GM12878 (cell line): ENCODE measurements around the gene MAGI2. TPM values are rescaled to one million over a fixed set of nuclear protein-coding genes. Genes with fewer than 3 reads are reported as not detected.

Experiments
- ATAC-seq: fragments of 200-7000 bp; cut with Tn5 transposase; 3 replicates; pipeline ENCODE4 v1.9.1; 2020; ENCODE audit warnings: mild to moderate bottlenecking, moderate library complexity
- BruUV-seq: library from RNA; stranded (reverse); fragments of 400-500 nt; replicated peaks from 2 replicates; lab custom pipeline; 2021; lab: Mats Ljungman, UMichigan
- CTCF ChIA-PET: fragments of 300-600 bp; sonication (Branson Sonifier 250); formaldehyde crosslinking; extraction: SDS; loops from one replicate; lab custom pipeline; 2021; ENCODE audit warnings: inconsistent platforms; lab: Yijun Ruan, JAX
- POLR2A ChIA-PET: fragments of 350-600 bp; formaldehyde crosslinking; extraction: SDS; loops from one replicate; lab custom pipeline; 2021; ENCODE audit warnings: inconsistent platforms; lab: Charles Lee
- RAD21 ChIA-PET: fragments of 300-600 bp; sonication (Branson Sonifier 250); formaldehyde crosslinking; loops from one replicate; lab custom pipeline; 2023; ENCODE audit warnings: antibody characterized with exemption; ENCODE audit not compliant: unreplicated experiment; lab: Charles Lee
- SMC1A ChIA-PET: fragments of 300-600 bp; sonication (Branson Sonifier 250); formaldehyde crosslinking; loops from one replicate; lab custom pipeline; 2023; ENCODE audit not compliant: unreplicated experiment, uncharacterized antibody; lab: Charles Lee
- DNase-seq: peaks from one replicate; pipeline ENCODE4 v3.0.0-alpha.2; 2011; ENCODE audit warnings: low read depth, low spot score
- FAIRE-seq: peaks from 3 replicates; lab custom pipeline; 2011; peaks lifted over from hg19 to GRCh38; lab: Jason Lieb, UNC
- H2AFZ ChIP-seq: 2 replicates; pipeline ENCODE4 v1.6.0; 2011; ENCODE audit warnings: low read depth, low read length, control low read depth; ENCODE audit not compliant: control insufficient read depth
- H3K27ac ChIP-seq: 2 replicates; pipeline ENCODE4 v1.5.1; 2011; ENCODE audit warnings: control low read depth; ENCODE audit not compliant: control insufficient read depth, insufficient read depth
- H3K27me3 ChIP-seq, 2 experiments: replicated peaks in 1 of 2; 2 replicates each; pipeline versions ENCODE4 v1.6.0 to v1.6.1; 2011; ENCODE audit warnings: low read length in 1 of 2; ENCODE audit not compliant: control insufficient read depth in 2 of 2, insufficient read depth in 2 of 2
- H3K36me3 ChIP-seq, 2 experiments: 2 replicates each; pipeline ENCODE4 v1.5.1; 2011; ENCODE audit warnings: low read length in 1 of 2; ENCODE audit not compliant: control insufficient read depth in 2 of 2, insufficient read depth in 2 of 2
- H3K4me1 ChIP-seq: 2 replicates; pipeline ENCODE4 v1.6.1; 2011; ENCODE audit warnings: mild to moderate bottlenecking, low read length, moderate library complexity, mixed read lengths; ENCODE audit not compliant: control insufficient read depth, insufficient read depth
- H3K4me2 ChIP-seq: 2 replicates; pipeline ENCODE4 v1.6.0; 2011; ENCODE audit warnings: control low read depth; ENCODE audit not compliant: control insufficient read depth, insufficient read depth
- H3K4me3 ChIP-seq: fragments of 200-600 bp; sonication (generic); 2 replicates; pipeline ENCODE4 v1.5.1; 2016
- H3K79me2 ChIP-seq: 2 replicates; pipeline ENCODE4 v1.6.0; 2011; ENCODE audit warnings: low read length; ENCODE audit not compliant: control insufficient read depth, insufficient read depth
- H3K9ac ChIP-seq: 2 replicates; pipeline ENCODE4 v1.8.0; 2011; ENCODE audit warnings: low read length, control low read depth, mixed read lengths; ENCODE audit not compliant: control insufficient read depth, insufficient read depth
- H3K9me3 ChIP-seq: replicated peaks from 3 replicates; pipeline ENCODE4 v1.5.1; 2011; ENCODE audit warnings: mild to moderate bottlenecking, low read length; ENCODE audit not compliant: control insufficient read depth, insufficient read depth
- H4K20me1 ChIP-seq: 2 replicates; pipeline ENCODE4 v1.6.0; 2011; ENCODE audit not compliant: control insufficient read depth, insufficient read depth
- CEBPB ChIP-seq, 2 experiments: fragments of 150-350 bp in 1 of 2; IDR thresholded peaks; 2 replicates each; pipeline ENCODE4 v1.6.1; 2012 to 2014; ENCODE audit warnings: low read depth in 2 of 2, low read length in 2 of 2, borderline replicate concordance in 1 of 2, inconsistent platforms in 1 of 2
- EZH2 ChIP-seq: IDR thresholded peaks from 2 replicates; pipeline ENCODE4 v1.6.1; 2012; ENCODE audit warnings: low read depth, mild to moderate bottlenecking, control low read depth, inconsistent platforms, low read length, borderline replicate concordance; ENCODE audit not compliant: control insufficient read depth
- HDAC6 ChIP-seq: fragments of 200-600 bp; sonication (generic); IDR thresholded peaks from one replicate; pipeline ENCODE4 v1.8.0; 2017; ENCODE audit warnings: antibody characterized with exemption; ENCODE audit not compliant: unreplicated experiment
- PML ChIP-seq: IDR thresholded peaks from 2 replicates; pipeline ENCODE4 v1.6.1; 2012; ENCODE audit warnings: low read length, inconsistent platforms
- POLR2AphosphoS5 ChIP-seq: IDR thresholded peaks from 2 replicates; pipeline ENCODE4 v1.6.1; 2011; ENCODE audit warnings: mild to moderate bottlenecking, low read length, inconsistent platforms
- RAD21 ChIP-seq: IDR thresholded peaks from 2 replicates; pipeline ENCODE4 v1.6.1; 2011; ENCODE audit warnings: mild to moderate bottlenecking, low read depth, low read length, moderate library complexity; ENCODE audit not compliant: insufficient read depth
- RCOR1 ChIP-seq: conservative IDR thresholded peaks from 2 replicates; pipeline ENCODE4 v1.6.1; 2012; ENCODE audit warnings: low read depth, low read length, improper control_type of control experiment
- RELA ChIP-seq: fragments of 450-650 bp; IDR thresholded peaks from 2 replicates; pipeline ENCODE4 v1.8.0; 2014; ENCODE audit warnings: borderline replicate concordance; ENCODE audit not compliant: partially characterized antibody
- YBX1 ChIP-seq: fragments of 450-650 bp; IDR thresholded peaks from 2 replicates; pipeline ENCODE4 v1.6.1; 2016; ENCODE audit warnings: antibody characterized with exemption
- ZZZ3 ChIP-seq: IDR thresholded peaks from 2 replicates; pipeline ENCODE4 v1.6.1; 2011; ENCODE audit warnings: low read depth; ENCODE audit not compliant: control insufficient read depth, insufficient read length
- WGBS: methylation state at CpG from one replicate; pipeline ENCODE4 v1.1.6; 2016; ENCODE audit warnings: low lambda C conversion rate; ENCODE audit not compliant: insufficient replicate concordance, insufficient coverage; ENCODE audit errors: missing lambda C conversion rate; 5-methylcytosine and 5-hydroxymethylcytosine counted together
- in situ Hi-C: fragments of 300-500 bp; cut with MboI; formaldehyde crosslinking; loops from 9 replicates; pipeline ENCODE4 v1.14.3; 2018; ENCODE audit warnings: mixed read lengths
- intact Hi-C: fragments of 100-400 bp; cut with micrococcal nuclease; formaldehyde crosslinking; loops from one replicate; pipeline ENCODE4 v1.14.2; 2022; ENCODE audit not compliant: unreplicated experiment
- polyA plus RNA-seq, 11 experiments: library from polyadenylated mRNA; depleted of rRNA in 4 of 11; unstranded in 6 of 11; stranded (reverse) in 5 of 11; fragments of >200 nt; fragmentation: Nextera tagmentation in 4 of 11; fragmentation: Illumina TruSeq in 1 of 11; extraction: Ambion mirVana in 4 of 11; extraction: Trizol in 1 of 11; gene quantifications; 1 replicate in 1 of 11; 2 replicates in 10 of 11; pipeline versions ENCODE4 v1.2.1 to v1.2.3, GENCODE V29; 2011 to 2016; ENCODE audit warnings: inconsistent platforms in 2 of 11, missing spikeins in 2 of 11, low read depth in 1 of 11
- total RNA-seq, 4 experiments: library from RNA; depleted of rRNA in 3 of 4; stranded (reverse); fragments of >200 nt in 3 of 4; fragmentation: Illumina TruSeq in 1 of 4; extraction: Trizol in 1 of 4; gene quantifications; 2 replicates each; pipeline versions ENCODE4 v1.2.1 to v1.2.3, GENCODE V29; 2013 to 2021
- TF ChIP-seq, protein P1 (sequence below): fragments of 450-650 bp; IDR thresholded peaks from 2 replicates; pipeline ENCODE4 v1.6.1; 2016; ENCODE audit warnings: mild to moderate bottlenecking, moderate library complexity, borderline replicate concordance
- TF ChIP-seq, protein P2 (sequence below): fragments of 450-650 bp; IDR thresholded peaks from 2 replicates; pipeline ENCODE4 v1.6.1; 2017; ENCODE audit warnings: mild to moderate bottlenecking, moderate library complexity
- TF ChIP-seq, protein P3 (sequence below): fragments of 450-650 bp; IDR thresholded peaks from 2 replicates; pipeline ENCODE4 v1.6.1; 2017; ENCODE audit warnings: low read depth, mild to moderate bottlenecking, moderate library complexity

The MAGI2 gene
- total and polyA plus RNA-seq, 10 of the 15 experiments (the other 5 are each of a cell fraction or from before 2014, with no cell fraction given): 0.01 to 0.31 (median 0.05) TPM; not detected in 2

DNA sequence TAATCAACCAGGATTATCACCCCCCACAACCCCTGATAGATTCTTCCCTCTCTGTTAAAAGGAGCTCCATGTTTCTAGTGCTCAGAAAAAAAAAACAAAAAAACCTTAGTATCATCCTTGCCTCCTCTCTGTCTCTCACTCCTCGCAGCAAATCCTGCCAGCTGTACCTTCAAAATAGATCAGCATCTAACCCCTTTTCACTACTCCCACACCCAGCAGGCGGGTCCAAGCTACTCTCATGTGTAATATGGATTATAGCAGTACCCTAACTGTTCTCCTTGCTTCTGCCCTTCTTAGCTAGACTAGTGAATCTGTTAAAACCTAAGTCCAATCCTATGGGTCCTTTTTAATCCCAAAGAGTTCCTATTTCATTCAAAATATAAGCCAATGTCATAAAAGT lies 667.4 kb downstream of the MAGI2 start:
- DNase-seq: no peak
- Histone ChIP-seq H3K9ac (no peak overlapping the region), H4K20me1 (no peaks in the 10 kb centered on the region), H3K27me3 (no peaks in the 10 kb centered on the region), H3K4me1 (no peaks in the 10 kb centered on the region), H2AFZ (no peak overlapping the region), H3K4me2 (no peak overlapping the region), H3K27ac (no peak overlapping the region), H3K79me2 (no peaks in the 10 kb centered on the region), H3K9me3 (no peaks in the 10 kb centered on the region), H3K36me3 (no peaks in the 10 kb centered on the region), H3K4me3 (no peak overlapping the region)
- SMC1A ChIA-PET: interaction anchor here (0.6 to 0.7 kb wide), 2 partner anchors 19 to 50 kb away, joined by 3 read pairs; no protein-coding TSS in a partner anchor
- CTCF ChIA-PET: no interaction called here
- intact Hi-C loops: no loop called here
- RAD21 ChIA-PET: no interaction called here
- POLR2A ChIA-PET: no interaction called here
- WGBS: 0% methylated on average over 2 of the region's 2 CpGs
- FAIRE-seq: no peak
- no peak for ATAC-seq
- no TSS peak for BruUV-seq
- in situ Hi-C loops: no loop called here
- no peak for TF ChIP-seq YBX1
- TF ChIP-seq POLR2AphosphoS5: no peak
- no peak for TF ChIP-seq EZH2
- TF ChIP-seq ZZZ3: no peak
- no peak for TF ChIP-seq RAD21
- TF ChIP-seq PML: no peak
- TF ChIP-seq HDAC6: no peak
- TF ChIP-seq RCOR1: no peak
- TF ChIP-seq, protein P1, sequence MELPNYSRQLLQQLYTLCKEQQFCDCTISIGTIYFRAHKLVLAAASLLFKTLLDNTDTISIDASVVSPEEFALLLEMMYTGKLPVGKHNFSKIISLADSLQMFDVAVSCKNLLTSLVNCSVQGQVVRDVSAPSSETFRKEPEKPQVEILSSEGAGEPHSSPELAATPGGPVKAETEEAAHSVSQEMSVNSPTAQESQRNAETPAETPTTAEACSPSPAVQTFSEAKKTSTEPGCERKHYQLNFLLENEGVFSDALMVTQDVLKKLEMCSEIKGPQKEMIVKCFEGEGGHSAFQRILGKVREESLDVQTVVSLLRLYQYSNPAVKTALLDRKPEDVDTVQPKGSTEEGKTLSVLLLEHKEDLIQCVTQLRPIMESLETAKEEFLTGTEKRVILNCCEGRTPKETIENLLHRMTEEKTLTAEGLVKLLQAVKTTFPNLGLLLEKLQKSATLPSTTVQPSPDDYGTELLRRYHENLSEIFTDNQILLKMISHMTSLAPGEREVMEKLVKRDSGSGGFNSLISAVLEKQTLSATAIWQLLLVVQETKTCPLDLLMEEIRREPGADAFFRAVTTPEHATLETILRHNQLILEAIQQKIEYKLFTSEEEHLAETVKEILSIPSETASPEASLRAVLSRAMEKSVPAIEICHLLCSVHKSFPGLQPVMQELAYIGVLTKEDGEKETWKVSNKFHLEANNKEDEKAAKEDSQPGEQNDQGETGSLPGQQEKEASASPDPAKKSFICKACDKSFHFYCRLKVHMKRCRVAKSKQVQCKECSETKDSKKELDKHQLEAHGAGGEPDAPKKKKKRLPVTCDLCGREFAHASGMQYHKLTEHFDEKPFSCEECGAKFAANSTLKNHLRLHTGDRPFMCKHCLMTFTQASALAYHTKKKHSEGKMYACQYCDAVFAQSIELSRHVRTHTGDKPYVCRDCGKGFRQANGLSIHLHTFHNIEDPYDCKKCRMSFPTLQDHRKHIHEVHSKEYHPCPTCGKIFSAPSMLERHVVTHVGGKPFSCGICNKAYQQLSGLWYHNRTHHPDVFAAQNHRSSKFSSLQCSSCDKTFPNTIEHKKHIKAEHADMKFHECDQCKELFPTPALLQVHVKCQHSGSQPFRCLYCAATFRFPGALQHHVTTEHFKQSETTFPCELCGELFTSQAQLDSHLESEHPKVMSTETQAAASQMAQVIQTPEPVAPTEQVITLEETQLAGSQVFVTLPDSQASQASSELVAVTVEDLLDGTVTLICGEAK: no peak
- TF ChIP-seq, protein P2, sequence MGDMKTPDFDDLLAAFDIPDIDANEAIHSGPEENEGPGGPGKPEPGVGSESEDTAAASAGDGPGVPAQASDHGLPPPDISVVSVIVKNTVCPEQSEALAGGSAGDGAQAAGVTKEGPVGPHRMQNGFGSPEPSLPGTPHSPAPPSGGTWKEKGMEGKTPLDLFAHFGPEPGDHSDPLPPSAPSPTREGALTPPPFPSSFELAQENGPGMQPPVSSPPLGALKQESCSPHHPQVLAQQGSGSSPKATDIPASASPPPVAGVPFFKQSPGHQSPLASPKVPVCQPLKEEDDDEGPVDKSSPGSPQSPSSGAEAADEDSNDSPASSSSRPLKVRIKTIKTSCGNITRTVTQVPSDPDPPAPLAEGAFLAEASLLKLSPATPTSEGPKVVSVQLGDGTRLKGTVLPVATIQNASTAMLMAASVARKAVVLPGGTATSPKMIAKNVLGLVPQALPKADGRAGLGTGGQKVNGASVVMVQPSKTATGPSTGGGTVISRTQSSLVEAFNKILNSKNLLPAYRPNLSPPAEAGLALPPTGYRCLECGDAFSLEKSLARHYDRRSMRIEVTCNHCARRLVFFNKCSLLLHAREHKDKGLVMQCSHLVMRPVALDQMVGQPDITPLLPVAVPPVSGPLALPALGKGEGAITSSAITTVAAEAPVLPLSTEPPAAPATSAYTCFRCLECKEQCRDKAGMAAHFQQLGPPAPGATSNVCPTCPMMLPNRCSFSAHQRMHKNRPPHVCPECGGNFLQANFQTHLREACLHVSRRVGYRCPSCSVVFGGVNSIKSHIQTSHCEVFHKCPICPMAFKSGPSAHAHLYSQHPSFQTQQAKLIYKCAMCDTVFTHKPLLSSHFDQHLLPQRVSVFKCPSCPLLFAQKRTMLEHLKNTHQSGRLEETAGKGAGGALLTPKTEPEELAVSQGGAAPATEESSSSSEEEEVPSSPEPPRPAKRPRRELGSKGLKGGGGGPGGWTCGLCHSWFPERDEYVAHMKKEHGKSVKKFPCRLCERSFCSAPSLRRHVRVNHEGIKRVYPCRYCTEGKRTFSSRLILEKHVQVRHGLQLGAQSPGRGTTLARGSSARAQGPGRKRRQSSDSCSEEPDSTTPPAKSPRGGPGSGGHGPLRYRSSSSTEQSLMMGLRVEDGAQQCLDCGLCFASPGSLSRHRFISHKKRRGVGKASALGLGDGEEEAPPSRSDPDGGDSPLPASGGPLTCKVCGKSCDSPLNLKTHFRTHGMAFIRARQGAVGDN: no peak
- TF ChIP-seq CEBPB (IDR thresholded peaks at IDR 0.05; ENCODE audit: borderline replicate concordance in 1 of 2, low read depth in 2 of 2, low read length in 2 of 2): no peak
- TF ChIP-seq, protein P3, sequence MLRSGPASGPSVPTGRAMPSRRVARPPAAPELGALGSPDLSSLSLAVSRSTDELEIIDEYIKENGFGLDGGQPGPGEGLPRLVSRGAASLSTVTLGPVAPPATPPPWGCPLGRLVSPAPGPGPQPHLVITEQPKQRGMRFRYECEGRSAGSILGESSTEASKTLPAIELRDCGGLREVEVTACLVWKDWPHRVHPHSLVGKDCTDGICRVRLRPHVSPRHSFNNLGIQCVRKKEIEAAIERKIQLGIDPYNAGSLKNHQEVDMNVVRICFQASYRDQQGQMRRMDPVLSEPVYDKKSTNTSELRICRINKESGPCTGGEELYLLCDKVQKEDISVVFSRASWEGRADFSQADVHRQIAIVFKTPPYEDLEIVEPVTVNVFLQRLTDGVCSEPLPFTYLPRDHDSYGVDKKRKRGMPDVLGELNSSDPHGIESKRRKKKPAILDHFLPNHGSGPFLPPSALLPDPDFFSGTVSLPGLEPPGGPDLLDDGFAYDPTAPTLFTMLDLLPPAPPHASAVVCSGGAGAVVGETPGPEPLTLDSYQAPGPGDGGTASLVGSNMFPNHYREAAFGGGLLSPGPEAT: no peak
- TF ChIP-seq RELA: no peak
